GM12878 (cell line): ENCODE measurements around the gene NPLOC4.

ENCODE experiments used
- TF ChIP-seq, protein P1 (sequence below): IDR thresholded peaks from 2 replicates; pipeline ENCODE4 v1.6.1; 2012; ENCODE audit warnings: improper control_type of control experiment, low read depth, low read length; ENCODE audit not compliant: insufficient replicate concordance
- TF ChIP-seq, protein P2 (sequence below), 3 experiments: IDR thresholded peaks in 2 of 3; conservative IDR thresholded peaks in 1 of 3; 2 replicates each; pipeline ENCODE4 v1.5.1; 2011; ENCODE audit warnings: low read depth in 3 of 3, low read length in 3 of 3, mild to moderate bottlenecking in 3 of 3, control low read depth in 2 of 3, moderate library complexity in 2 of 3, inconsistent platforms in 1 of 3, mixed read lengths in 1 of 3; ENCODE audit not compliant: control insufficient read depth in 2 of 3, insufficient read depth in 1 of 3; ENCODE audit errors: extremely low read depth in 1 of 3
- TF ChIP-seq, protein P3 (sequence below): fragments of 450-650 bp; IDR thresholded peaks from 2 replicates; pipeline ENCODE4 v1.6.1; 2016; ENCODE audit warnings: mild to moderate bottlenecking

DNA sequence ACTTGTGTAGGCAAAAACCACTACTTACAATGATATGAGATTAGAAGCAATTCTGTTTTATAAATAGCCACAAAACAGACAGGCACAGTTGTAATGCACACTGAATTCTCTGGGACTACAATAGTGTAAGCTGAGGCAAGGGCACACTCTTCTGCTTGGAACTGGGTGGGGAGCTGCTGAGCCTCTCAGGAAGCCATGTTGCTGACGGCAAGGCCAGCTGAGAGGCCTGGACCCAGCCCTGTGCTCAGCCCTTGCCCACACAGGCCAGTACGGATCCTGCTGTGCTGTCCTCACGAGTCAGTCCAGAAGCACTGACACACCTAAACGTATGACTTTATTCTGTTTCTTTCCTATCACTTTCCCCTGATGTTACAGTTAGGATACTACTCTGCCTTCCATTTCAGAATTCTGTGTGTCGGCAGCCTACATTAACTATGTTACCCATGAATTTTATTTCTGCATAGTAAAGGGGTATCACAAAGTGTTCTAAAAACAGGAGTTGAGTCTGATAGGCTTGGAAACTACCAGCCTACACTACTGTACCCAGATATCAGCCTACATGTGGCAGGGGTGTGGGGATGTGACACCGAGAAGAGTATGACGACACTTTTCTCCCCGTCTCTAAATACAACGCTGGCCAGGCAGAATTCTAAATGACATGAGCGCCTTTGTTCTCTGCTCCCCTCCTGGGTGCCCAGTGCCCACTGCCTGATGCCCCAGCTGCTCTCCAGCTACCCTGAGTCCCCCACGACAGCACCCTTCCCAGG lies 43.6 kb downstream of the NPLOC4 start:
- TF ChIP-seq, protein P1, sequence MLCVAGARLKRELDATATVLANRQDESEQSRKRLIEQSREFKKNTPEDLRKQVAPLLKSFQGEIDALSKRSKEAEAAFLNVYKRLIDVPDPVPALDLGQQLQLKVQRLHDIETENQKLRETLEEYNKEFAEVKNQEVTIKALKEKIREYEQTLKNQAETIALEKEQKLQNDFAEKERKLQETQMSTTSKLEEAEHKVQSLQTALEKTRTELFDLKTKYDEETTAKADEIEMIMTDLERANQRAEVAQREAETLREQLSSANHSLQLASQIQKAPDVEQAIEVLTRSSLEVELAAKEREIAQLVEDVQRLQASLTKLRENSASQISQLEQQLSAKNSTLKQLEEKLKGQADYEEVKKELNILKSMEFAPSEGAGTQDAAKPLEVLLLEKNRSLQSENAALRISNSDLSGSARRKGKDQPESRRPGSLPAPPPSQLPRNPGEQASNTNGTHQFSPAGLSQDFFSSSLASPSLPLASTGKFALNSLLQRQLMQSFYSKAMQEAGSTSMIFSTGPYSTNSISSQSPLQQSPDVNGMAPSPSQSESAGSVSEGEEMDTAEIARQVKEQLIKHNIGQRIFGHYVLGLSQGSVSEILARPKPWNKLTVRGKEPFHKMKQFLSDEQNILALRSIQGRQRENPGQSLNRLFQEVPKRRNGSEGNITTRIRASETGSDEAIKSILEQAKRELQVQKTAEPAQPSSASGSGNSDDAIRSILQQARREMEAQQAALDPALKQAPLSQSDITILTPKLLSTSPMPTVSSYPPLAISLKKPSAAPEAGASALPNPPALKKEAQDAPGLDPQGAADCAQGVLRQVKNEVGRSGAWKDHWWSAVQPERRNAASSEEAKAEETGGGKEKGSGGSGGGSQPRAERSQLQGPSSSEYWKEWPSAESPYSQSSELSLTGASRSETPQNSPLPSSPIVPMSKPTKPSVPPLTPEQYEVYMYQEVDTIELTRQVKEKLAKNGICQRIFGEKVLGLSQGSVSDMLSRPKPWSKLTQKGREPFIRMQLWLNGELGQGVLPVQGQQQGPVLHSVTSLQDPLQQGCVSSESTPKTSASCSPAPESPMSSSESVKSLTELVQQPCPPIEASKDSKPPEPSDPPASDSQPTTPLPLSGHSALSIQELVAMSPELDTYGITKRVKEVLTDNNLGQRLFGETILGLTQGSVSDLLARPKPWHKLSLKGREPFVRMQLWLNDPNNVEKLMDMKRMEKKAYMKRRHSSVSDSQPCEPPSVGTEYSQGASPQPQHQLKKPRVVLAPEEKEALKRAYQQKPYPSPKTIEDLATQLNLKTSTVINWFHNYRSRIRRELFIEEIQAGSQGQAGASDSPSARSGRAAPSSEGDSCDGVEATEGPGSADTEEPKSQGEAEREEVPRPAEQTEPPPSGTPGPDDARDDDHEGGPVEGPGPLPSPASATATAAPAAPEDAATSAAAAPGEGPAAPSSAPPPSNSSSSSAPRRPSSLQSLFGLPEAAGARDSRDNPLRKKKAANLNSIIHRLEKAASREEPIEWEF: no peak
- TF ChIP-seq, protein P2, sequence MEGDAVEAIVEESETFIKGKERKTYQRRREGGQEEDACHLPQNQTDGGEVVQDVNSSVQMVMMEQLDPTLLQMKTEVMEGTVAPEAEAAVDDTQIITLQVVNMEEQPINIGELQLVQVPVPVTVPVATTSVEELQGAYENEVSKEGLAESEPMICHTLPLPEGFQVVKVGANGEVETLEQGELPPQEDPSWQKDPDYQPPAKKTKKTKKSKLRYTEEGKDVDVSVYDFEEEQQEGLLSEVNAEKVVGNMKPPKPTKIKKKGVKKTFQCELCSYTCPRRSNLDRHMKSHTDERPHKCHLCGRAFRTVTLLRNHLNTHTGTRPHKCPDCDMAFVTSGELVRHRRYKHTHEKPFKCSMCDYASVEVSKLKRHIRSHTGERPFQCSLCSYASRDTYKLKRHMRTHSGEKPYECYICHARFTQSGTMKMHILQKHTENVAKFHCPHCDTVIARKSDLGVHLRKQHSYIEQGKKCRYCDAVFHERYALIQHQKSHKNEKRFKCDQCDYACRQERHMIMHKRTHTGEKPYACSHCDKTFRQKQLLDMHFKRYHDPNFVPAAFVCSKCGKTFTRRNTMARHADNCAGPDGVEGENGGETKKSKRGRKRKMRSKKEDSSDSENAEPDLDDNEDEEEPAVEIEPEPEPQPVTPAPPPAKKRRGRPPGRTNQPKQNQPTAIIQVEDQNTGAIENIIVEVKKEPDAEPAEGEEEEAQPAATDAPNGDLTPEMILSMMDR (IDR thresholded peaks at IDR 0.05 in 2 of 3, conservative IDR thresholded peaks at IDR 0.05 in 1 of 3; ENCODE audit: control insufficient read depth in 2 of 3, extremely low read depth in 1 of 3, insufficient read depth in 1 of 3, low read depth in 3 of 3, low read length in 3 of 3): no peak
- TF ChIP-seq, protein P3, sequence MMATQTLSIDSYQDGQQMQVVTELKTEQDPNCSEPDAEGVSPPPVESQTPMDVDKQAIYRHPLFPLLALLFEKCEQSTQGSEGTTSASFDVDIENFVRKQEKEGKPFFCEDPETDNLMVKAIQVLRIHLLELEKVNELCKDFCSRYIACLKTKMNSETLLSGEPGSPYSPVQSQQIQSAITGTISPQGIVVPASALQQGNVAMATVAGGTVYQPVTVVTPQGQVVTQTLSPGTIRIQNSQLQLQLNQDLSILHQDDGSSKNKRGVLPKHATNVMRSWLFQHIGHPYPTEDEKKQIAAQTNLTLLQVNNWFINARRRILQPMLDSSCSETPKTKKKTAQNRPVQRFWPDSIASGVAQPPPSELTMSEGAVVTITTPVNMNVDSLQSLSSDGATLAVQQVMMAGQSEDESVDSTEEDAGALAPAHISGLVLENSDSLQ: no peak
